ENCODE measurements around the gene ATP8B1.
"Not testable (repeated sequence)": the region's sequence is repeated elsewhere in the genome, so short reads cannot be mapped to it uniquely, and the experiment has no call there.

The ATP8B1 gene

DNA sequence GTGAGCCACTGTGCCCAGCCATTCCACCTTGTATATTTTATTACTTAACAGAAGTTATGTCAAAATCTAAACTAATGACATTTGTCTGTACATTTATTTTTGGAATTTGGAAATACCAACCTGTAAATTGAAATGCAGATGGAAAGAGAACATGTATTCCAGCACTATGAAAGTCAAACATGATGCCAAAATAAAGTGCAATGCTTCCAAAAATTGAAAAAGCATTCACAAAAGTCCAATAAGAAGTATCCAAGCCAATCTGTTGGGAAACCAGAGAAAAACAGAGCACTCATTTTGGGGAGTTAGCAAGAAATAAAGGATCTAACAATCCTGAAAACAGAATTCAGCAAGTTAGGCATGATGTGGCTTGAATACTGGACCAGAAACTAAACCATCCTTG lies 151.2 kb downstream of the ATP8B1 start:
- DNase-seq: no peak

DNA sequence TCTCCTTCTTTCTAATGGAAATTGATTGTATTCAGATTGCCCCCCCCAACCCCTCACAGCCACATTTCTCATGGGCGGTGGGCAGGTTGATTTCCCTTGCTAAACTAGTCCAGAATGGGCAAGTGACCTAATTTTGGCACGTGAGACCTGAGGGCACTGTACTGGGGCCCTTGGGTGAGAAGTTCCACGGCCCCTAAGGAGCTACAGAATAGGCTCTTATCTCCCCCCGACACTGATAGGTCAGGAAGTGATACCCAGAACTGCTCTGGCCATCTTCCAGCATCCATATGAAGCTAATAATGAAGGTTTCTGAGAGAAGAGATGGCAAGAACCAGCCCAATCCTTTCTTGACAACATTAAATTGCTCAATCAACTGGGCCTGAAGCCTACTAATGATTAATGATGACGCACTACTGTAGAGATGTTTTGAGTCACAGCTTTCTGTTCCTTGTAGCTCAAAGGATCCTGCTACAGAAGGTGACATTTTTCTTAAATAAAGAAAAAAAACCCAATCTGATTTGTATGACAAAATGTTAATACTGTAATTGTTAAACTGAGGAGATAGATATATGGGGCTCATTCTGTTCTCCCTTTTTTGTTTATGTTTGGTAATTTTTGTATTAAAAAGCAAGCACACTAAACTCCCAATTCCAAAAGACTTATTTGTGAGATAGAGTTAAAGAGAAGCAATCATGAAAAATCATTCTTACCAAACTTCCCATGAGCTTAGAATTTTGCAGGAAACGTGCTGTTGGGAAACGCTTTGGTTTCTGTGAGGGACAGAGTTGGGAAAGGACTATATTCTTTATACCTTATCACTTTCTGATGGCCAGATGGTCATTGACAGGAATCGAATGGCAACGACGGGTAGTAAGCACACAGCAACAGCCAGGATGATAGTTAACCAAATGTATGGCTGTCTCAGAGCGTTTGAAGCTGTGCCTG lies 153.3 kb downstream of the ATP8B1 start:
- no peak for DNase-seq

DNA sequence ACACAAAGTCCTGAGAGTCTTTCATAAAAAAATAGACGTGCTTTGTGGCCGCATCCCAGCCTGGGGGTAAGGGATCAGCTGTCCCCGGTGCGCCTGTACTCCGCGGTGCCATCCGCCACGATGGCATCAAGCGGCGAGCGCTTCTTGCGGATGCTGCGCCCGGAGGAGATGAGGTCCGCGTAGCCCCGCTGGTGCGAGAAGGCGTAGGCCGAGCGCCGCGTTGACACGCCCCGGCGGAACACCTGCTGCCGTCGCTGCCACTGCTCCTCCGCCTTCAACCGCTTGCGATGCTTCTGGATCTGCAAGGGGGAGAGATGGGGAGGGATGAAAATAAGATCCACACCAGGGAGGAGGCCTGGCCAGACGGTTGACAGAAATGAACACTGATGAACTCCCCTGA lies 154.7 kb downstream of the ATP8B1 start:
- DNase-seq: no peak

DNA sequence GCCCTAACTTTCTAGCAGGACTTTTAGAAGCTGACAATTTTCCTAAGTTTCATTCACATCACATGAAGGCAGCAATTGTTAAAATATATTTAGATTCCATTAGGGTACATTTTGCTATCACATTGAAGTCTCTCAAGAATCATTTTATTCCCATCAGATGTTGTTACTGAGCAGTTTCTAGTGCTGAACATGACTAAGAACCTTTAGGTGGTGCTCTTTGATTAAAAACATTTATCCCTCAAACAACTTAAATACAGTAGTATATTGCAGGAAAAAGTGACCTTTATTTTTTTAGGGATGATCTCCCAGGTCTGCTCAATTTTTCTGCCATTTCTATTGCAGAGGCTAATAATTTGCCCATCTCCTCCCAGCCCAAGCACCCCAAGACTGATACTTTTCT lies 158.6 kb downstream of the ATP8B1 start:
- DNase-seq: no peak

DNA sequence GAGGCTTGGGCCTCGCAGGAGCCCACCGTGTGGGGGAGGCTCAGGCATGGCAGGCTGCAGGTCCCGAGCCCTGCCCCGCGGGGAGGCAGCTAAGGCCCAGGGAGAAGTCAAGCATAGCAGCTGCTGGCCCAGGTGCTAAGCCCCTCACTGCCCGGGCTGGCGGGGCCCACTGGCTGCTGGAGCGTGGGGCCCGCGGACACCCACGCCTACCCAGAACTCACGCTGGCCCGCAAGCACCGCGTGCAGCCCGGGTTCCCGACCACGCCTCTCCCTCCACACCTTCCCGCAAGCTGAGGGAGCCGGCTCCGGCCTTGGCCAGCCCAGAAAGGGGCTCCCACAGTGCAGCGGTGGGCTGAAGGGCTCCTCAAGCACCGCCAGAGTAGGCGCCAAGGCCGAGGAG lies 159.4 kb downstream of the ATP8B1 start:
- not testable (repeated sequence) for DNase-seq

DNA sequence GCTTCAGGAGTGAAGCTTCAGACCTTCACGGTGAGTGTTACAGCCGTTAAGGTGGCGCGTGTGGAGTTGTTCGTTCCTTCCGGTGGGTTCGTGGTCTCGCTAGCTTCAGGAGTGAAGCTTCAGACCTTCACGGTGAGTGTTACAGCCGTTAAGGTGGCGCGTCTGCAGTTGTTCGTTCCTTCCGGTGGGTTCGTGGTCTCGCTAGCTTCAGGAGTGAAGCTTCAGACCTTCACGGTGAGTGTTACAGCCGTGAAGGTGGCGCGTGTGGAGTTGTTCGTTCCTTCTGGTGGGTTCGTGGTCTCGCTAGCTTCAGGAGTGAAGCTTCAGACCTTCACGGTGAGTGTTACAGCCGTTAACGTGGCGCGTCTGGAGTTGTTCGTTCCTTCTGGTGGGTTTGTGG lies 160.7 kb downstream of the ATP8B1 start:
- DNase-seq: not testable (repeated sequence)

DNA sequence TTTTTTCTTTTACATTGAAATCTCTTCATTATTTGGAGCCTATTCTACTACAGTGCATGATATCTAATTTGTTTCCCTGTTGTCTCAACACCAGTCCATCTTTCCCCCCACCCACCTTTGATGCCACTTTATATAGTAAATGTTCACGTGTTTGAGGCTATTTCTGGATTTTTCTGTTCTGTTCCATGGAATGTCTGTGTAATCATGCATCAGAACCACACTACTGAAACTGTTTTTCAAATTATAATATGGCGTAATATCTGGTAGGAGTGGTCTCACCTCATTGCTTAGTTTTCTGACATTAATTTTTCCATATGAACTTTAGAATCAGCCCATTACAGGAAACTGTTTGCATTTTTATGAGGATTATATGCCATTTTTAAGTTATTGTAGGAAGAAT lies 162.4 kb downstream of the ATP8B1 start:
- DNase-seq: no peak

DNA sequence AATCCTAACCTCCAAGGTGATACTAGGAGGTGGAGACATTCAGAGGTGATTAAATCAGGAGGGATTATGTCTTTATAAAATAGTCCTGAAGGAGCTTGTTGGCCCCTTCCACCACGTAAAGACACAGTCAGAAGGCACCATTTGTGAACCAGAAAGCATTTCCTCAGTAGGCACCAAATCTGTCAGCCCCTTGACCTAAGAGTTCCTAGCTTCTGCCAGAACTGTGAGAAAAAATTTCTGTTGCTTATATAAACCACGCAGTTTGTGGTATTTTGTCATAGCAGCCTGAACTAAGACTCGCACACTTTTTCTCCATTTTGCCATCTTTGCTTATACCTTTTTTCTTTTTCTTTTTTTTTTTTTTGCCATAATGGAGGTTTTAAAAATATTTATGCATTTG lies 162.9 kb downstream of the ATP8B1 start:
- DNase-seq: no peak

GRCh38 chr18:57635003-57635822 lies 167.9 kb downstream of the ATP8B1 start:
- no peak for DNase-seq

- no peak for DNase-seq
Measured at GRCh38 chr18:57631697-57632096, 171.4 kb downstream of the ATP8B1 start.

GRCh38 chr18:57630754-57631595 lies 172.1 kb downstream of the ATP8B1 start:
- DNase-seq: no peak

- peak; percentile 96 for DNase-seq
Measured at GRCh38 chr18:57630002-57630753, 172.9 kb downstream of the ATP8B1 start.

DNA sequence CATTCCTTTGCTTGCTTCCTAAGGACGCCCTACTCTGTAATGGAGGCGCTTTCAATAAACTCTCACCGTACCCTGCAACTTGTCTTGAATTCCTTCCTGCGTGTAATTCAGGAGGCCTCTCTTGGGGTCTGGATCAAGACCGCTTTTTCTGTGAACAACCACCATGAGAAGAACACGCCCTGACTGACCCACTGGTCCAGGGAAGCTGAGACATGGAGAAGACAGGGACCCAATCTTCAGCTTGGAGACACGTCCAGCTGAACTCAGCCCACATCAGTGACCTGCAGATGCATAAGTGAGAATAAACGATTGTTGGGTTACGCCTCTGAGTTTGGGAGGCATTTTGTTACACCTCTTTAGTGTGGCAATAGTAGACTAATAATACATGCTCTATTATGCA lies 173.7 kb downstream of the ATP8B1 start:
- DNase-seq: no peak

- DNase-seq: no peak
Measured at GRCh38 chr18:57627488-57627887, 175.6 kb downstream of the ATP8B1 start.

GRCh38 chr18:57624988-57625387 lies 178.1 kb downstream of the ATP8B1 start:
- no peak for DNase-seq

DNA sequence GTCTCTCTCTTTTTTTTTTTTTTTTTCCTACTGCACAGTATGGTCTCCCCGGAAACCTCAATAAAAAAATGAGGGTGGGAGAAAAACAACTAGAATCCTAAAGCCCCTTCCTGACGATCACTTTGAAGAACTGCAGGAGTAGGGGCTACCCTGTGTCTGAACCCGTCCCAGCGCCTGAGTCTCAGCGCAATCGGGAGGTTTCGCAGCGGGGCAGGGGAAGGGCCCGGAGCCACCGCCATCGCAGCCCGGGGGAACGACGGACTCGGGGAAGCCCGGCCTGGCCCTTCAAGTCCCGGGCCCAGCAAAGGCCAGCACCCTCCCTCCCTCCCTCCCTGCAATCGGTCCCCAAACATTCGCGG lies 181.9 kb downstream of the ATP8B1 start:
- DNase-seq: no peak

DNA sequence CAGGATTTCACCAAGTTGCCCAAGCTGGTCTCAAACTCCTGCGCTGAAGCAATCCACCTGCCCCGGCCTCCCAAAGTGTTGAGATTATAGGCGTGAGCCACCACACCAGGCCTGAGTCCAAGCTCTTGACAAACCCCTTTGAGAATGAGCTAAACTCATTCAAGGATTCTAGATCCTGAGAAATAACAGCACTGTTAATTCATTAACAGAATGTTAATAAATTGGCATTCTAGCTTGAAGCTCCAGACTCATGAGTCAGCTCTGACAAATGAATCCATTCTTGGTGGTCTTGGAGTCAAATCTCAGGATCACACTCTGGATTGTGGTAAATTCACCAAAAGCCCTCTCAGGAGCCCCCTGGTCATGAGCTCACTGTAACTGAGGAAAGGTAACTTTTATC lies 183.2 kb downstream of the ATP8B1 start:
- DNase-seq: no peak

DNA sequence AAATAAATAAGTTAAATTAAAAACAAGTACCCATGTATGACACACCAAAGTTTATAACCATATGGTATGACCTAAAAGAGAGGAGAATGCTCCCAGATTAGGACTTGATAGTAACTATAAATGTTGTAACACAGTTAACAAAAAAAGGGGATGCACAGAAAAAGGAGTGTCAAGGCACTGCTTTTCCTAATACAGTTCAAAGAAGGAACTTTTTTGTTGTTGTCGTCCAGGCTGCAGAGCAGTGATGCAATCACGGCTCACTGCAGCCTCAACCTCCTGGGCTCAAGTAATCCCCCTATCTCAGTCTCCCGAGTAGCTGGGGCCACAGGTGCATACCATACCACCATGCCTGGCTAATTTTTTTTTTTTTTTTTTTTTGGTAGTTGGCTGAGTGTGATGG lies 184.2 kb downstream of the ATP8B1 start:
- no peak for DNase-seq

DNA sequence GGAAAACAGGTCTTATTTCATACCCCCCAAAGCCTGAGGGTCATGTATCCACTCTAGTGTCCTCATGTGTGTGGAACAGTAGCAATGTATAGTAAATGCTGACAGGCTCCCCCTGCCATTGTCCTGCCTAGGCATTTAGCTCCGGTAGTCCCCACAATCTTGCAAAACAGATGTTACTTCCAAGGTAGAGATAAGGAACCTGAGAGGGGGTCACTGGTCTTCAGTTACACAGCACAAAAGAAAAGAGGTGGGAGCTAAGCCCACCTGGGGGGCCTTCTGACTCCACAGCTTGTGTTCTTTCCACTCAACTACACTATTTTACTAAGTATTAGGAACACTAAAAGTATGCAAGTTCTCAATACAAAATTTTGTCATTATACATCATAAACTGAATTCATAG lies 199.2 kb downstream of the ATP8B1 start:
- no peak for DNase-seq

All from NCI-H510A (cell line).